ENCODE results near the gene PPFIA1.

Gene PPFIA1

DNA sequence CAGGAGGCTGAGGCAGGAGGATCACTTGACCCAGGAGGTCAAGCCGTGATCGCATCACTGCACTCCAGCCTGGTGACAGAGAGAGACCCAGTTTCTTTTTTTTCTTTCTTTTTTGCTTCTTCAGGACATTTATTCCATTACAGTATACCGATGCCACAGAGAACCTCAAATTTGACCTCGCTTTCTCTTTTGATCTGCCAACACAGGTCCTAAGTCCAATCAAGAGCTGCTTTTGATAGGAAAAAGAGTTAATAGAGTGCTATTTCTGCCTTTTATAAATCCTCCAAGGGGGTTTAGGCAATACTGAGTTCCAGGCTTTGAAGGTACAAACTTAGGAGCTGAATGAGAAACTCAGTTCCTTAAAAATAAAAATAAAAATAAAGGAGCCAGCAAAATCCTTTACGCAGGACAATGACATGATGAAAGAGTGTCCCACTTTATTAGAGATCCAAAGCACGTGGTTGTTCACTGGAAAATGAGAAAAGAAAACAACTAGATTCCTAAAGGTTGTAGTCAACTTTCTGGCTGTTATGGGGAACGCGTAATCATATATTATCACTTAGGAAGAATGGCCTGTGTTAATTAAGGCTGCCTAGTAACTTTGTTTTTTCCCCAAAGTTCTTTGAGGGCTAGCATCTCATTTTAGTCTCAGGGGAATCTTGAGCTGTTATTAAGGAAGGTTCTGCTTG lies 40.2 kb upstream of the PPFIA1 start:
- no peak overlapping the region for H3K27ac ChIP-seq
- ChIA-PET CTCF (no interaction called here), POLR2A (ENCODE audit: low non-redundant PET) (interaction anchor here (0.6 kb wide), 1 partner anchor 90 kb away, joined by 10 read pairs; no protein-coding TSS in a partner anchor)
- DNase-seq (ENCODE audit: low spot score): no peak
- TF ChIP-seq, protein P1, sequence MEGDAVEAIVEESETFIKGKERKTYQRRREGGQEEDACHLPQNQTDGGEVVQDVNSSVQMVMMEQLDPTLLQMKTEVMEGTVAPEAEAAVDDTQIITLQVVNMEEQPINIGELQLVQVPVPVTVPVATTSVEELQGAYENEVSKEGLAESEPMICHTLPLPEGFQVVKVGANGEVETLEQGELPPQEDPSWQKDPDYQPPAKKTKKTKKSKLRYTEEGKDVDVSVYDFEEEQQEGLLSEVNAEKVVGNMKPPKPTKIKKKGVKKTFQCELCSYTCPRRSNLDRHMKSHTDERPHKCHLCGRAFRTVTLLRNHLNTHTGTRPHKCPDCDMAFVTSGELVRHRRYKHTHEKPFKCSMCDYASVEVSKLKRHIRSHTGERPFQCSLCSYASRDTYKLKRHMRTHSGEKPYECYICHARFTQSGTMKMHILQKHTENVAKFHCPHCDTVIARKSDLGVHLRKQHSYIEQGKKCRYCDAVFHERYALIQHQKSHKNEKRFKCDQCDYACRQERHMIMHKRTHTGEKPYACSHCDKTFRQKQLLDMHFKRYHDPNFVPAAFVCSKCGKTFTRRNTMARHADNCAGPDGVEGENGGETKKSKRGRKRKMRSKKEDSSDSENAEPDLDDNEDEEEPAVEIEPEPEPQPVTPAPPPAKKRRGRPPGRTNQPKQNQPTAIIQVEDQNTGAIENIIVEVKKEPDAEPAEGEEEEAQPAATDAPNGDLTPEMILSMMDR (conservative IDR thresholded peaks at IDR 0.05; ENCODE audit: low read depth): no peak

DNA sequence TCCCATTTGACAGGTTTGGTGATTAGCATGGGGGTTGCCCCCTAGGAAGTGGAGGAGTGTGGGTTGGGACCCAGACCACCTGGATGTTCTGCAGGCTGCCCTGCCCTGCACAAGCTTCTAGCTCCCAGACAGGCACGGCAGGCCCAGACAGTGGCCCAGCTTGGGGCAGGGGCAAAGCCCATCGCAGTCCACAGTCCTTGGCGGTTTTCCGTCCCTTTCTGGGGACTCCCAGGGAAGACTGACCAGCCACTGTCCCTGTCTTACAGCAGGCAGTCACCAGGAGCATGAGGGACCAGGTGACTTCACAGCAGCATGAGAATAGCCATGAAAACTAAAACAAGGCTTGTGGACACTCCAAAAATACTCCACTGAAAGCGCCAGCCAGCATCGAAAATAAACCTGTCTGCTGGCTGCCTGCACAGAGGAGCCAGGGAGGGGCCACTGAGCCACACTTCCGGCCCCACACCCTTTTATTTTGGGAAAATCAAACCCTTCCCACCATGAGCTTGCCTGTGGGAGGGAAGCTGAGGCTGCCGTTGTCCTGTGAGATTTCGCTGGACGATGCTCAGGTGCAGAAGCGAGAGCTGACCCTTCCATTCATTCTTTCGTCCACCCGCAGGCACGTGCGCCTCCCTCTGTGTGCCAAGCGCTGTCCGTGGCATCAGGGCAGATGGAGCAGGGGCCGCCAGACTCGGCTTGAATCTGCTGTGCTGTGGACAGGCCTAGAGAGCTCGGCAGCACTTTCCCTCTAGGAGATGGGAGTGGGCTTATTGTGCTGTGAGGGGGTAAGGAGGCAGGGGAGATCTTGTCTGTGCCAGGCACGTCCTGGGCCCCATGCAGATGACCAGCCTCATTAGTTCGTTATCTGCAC lies 39.4 kb upstream of the PPFIA1 start:
- DNase-seq (ENCODE audit: low spot score): no peak
- ChIA-PET POLR2A (ENCODE audit: low non-redundant PET) (interaction anchor here (0.6 kb wide), 1 partner anchor 89 kb away, joined by 10 read pairs; no protein-coding TSS in a partner anchor), CTCF (no interaction called here)
- TF ChIP-seq, protein P1 (conservative IDR thresholded peaks at IDR 0.05; ENCODE audit: low read depth): no peak
- H3K27ac ChIP-seq: no peak overlapping the region

DNA sequence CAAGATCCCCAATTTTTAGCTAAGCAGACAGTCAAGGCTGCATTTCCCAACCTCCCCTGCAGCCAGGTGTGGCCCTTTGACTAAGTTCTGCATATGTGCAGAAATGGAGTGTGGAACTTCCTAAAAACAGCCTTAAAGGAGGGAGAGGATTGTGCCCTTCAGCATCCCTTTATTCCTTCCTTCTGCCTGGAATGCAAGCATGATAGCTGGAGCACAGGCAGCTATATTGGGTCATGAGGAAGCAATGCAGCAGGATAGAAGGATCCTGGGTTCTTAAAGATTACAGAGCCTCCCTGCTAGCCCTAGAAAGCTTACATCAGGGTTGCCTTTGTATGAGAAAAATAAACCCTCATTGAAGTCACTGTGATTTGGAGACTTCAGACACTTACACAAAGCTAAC lies 37.5 kb upstream of the PPFIA1 start:
- ChIA-PET CTCF (no interaction called here), POLR2A (ENCODE audit: low non-redundant PET) (interaction anchor here (1.0 kb wide), 1 partner anchor 28 kb away, joined by 4 read pairs; no protein-coding TSS in a partner anchor)
- TF ChIP-seq, protein P1 (conservative IDR thresholded peaks at IDR 0.05; ENCODE audit: low read depth): no peak
- H3K27ac ChIP-seq: no peak overlapping the region
- no peak for DNase-seq (ENCODE audit: low spot score)

DNA sequence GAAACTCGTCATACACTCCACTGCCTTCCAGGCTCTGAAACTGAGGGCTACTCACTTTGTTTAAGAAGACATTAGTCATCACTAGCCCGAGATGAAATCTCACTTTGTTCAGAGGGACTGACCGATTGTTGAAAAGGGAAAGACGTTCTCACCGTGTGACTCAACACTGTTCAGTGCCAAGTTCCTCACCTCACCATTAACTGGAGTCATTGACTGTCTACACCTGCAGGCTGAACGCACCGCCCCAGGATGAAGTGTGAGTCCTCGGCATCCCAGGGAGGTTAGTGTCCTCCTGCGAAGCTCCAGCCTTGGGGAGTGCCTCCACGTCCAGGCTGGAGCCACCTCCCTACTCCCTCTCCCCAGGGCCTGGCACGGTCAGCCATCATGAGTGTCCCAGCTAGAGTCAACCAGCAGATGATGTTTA lies 37.0 kb upstream of the PPFIA1 start:
- ChIA-PET POLR2A (ENCODE audit: low non-redundant PET) (interaction anchor here (1.0 kb wide), 1 partner anchor 29 kb away, joined by 4 read pairs; no protein-coding TSS in a partner anchor), CTCF (no interaction called here)
- TF ChIP-seq, protein P1 (conservative IDR thresholded peaks at IDR 0.05; ENCODE audit: low read depth): no peak
- H3K27ac ChIP-seq: peak overlapping the region; percentile 53
- DNase-seq (ENCODE audit: low spot score): peak; percentile 97

DNA sequence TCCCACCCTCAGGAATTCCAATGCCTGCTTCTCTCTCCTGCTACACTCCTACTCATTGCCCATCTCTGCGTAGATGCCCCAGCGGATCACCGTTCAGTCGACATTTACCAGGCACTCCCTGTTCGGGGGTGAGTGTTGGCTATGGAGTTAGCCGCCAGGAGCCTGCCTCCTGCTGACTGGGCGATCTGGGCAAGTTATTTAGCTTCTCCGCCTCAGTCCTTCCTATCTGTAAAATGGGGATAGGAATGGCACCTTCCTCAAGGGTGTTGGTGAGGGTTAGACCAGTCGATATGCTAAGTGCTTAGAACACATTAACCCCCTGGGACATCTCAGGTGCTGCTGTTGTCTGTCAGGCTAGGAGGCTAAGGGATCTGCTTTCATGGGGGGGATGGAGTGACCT lies 36.5 kb upstream of the PPFIA1 start:
- CTCF ChIA-PET: interaction anchor here (0.6 kb wide), 1 partner anchor 982 kb away, joined by 3 read pairs; no protein-coding TSS in a partner anchor

DNA sequence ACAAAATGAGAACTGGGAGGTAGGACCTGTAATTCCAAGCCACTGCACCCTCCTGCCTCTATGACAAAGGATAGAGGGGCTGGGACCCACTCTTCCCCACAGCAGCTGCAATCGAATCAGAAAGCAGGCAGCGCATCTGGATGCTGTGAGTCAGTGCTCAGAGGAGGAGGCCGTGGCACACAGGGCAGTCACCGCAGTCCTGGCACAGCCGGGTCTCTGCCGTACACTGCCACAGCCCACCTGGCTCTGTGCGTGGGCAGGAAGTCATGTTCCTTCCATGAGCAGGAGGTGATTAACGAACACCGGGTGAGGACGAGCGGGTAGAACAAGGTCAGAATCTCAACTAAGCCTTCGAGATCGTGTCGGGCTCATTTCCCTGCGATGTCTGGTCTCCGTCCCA lies 30.2 kb upstream of the PPFIA1 start:
- CTCF ChIA-PET: interaction anchor here (0.6 kb wide), 2 partner anchors 28 to 134 kb away, joined by 3 read pairs; no protein-coding TSS in a partner anchor

More for the DNA sequence above, 36.5 kb upstream of the PPFIA1 start:
- no peak for DNase-seq (ENCODE audit: low spot score)
- POLR2A ChIA-PET (ENCODE audit: low non-redundant PET): no interaction called here
- TF ChIP-seq, protein P1 (conservative IDR thresholded peaks at IDR 0.05; ENCODE audit: low read depth): no peak
- peak overlapping the region; percentile 53 for H3K27ac ChIP-seq

More for the DNA sequence above, 30.2 kb upstream of the PPFIA1 start:
- DNase-seq (ENCODE audit: low spot score): no peak
- no peak overlapping the region for H3K27ac ChIP-seq
- POLR2A ChIA-PET (ENCODE audit: low non-redundant PET): no interaction called here
- TF ChIP-seq, protein P1 (conservative IDR thresholded peaks at IDR 0.05; ENCODE audit: low read depth): no peak

Data from RWPE1 (cell line).